B cell (primary cell): Measurements from ENCODE around the gene PDZRN3. TPM values are rescaled to one million over a fixed set of nuclear protein-coding genes. Genes with fewer than 3 reads are reported as not detected.

Source experiments
- ATAC-seq: fragments of 200-7000 bp; cut with Tn5 transposase; one replicate; pipeline ENCODE4 v1.10.0; 2021; ENCODE audit warnings: low read depth, mild to moderate bottlenecking, moderate number of reproducible peaks, moderate library complexity
- CTCF ChIA-PET: fragments of 350-600 bp; sonication (Branson Sonifier 250); formaldehyde crosslinking; loops from one replicate; lab custom pipeline; 2021; ENCODE audit warnings: antibody characterized with exemption, inconsistent platforms; lab: Charles Lee
- POLR2A ChIA-PET: fragments of 350-600 bp; sonication (Branson Sonifier 250); formaldehyde crosslinking; loops from one replicate; lab custom pipeline; 2021; ENCODE audit warnings: antibody characterized with exemption; lab: Charles Lee
- DNase-seq: peaks from one replicate; pipeline ENCODE4 v3.0.0; 2013
- H2AFZ ChIP-seq: 2 replicates; pipeline ENCODE4 v1.6.1; 2012; ENCODE audit warnings: mild to moderate bottlenecking, low read depth, low read length; ENCODE audit not compliant: insufficient read depth, poor library complexity, severe bottlenecking
- H3K27ac ChIP-seq, 2 donors: 1 replicate in 1 of 2; 2 replicates in 1 of 2; pipeline ENCODE4 v1.5.1; 2012 to 2013; ENCODE audit warnings: low read length in 2 of 2, mild to moderate bottlenecking in 2 of 2, moderate library complexity in 1 of 2
- H3K27me3 ChIP-seq, 4 experiments: fragments of 200-600 bp in 1 of 4; sonication (generic) in 1 of 4; replicated peaks in 1 of 4; 1 replicate in 2 of 4; 2 replicates in 2 of 4; pipeline versions ENCODE4 v1.6.1 to v1.7.0; 2013 to 2016; ENCODE audit warnings: low read length in 3 of 4, mild to moderate bottlenecking in 2 of 4, mixed read lengths in 1 of 4, moderate library complexity in 1 of 4; ENCODE audit not compliant: insufficient read depth in 4 of 4, control insufficient read depth in 3 of 4; ENCODE audit errors: control extremely low read depth in 1 of 4
- H3K36me3 ChIP-seq, 2 experiments: replicated peaks in 1 of 2; 1 replicate in 1 of 2; 2 replicates in 1 of 2; pipeline versions ENCODE4 v1.6.1 to v1.7.1; 2013; ENCODE audit warnings: low read length in 1 of 2; ENCODE audit not compliant: insufficient read depth in 2 of 2, control insufficient read depth in 1 of 2; ENCODE audit errors: control extremely low read depth in 1 of 2, extremely low read depth in 1 of 2
- H3K4me1 ChIP-seq, 2 donors: fragments of 200-600 bp in 1 of 2; sonication (generic) in 1 of 2; 1 replicate in 1 of 2; 2 replicates in 1 of 2; pipeline versions ENCODE4 v1.5.1 to v1.6.1; 2013 to 2017; ENCODE audit warnings: low read length in 2 of 2; ENCODE audit not compliant: control insufficient read depth in 2 of 2, insufficient read depth in 2 of 2
- H3K4me2 ChIP-seq: replicated peaks from 2 replicates; pipeline ENCODE3; 2012; ENCODE audit warnings: mild to moderate bottlenecking, low read depth, low read length; ENCODE audit not compliant: poor library complexity, severe bottlenecking
- H3K4me3 ChIP-seq, 5 experiments: fragments of 200-600 bp in 1 of 5; sonication (generic) in 1 of 5; 1 replicate in 3 of 5; 2 replicates in 2 of 5; pipeline versions ENCODE4 v1.5.1 to v1.7.0; 2011 to 2016; ENCODE audit warnings: low read length in 4 of 5, mild to moderate bottlenecking in 4 of 5, low read depth in 2 of 5, control low read depth in 1 of 5, moderate library complexity in 1 of 5; ENCODE audit not compliant: insufficient read depth in 1 of 5; ENCODE audit errors: control extremely low read depth in 1 of 5, extremely low read depth in 1 of 5
- H3K79me2 ChIP-seq: fragments of 200-600 bp; sonication (generic); one replicate; pipeline ENCODE4 v1.6.0; 2016; ENCODE audit warnings: low read length; ENCODE audit not compliant: control insufficient read depth, insufficient read depth
- H3K9ac ChIP-seq: fragments of 200-600 bp; sonication (generic); 2 replicates; pipeline ENCODE4 v1.6.1; 2017; ENCODE audit warnings: mild to moderate bottlenecking, low read length, moderate library complexity
- H3K9me3 ChIP-seq, 3 donors: one replicate each; pipeline versions ENCODE4 v1.6.1 to v1.7.1; 2013; ENCODE audit warnings: low read length in 2 of 3; ENCODE audit not compliant: control insufficient read depth in 2 of 3, insufficient read depth in 1 of 3; ENCODE audit errors: control extremely low read depth in 1 of 3
- H4K20me1 ChIP-seq: 2 replicates; pipeline ENCODE4 v1.6.0; 2012; ENCODE audit warnings: mild to moderate bottlenecking, low read length; ENCODE audit not compliant: insufficient read depth, control insufficient read depth, poor library complexity, severe bottlenecking
- H3K27ac Mint-ChIP-seq: one replicate; pipeline ENCODE4 v1.8.0; 2021; ENCODE audit warnings: mixed read lengths
- H3K27me3 Mint-ChIP-seq: one replicate; pipeline ENCODE4 v1.8.0; 2021; ENCODE audit warnings: mixed read lengths
- H3K4me1 Mint-ChIP-seq: one replicate; pipeline ENCODE4 v1.8.0; 2021; ENCODE audit warnings: mixed read lengths
- H3K4me3 Mint-ChIP-seq: one replicate; pipeline ENCODE4 v1.8.0; 2021; ENCODE audit warnings: mixed read lengths
- H3K9me3 Mint-ChIP-seq: one replicate; pipeline ENCODE4 v1.8.0; 2022; ENCODE audit warnings: mixed read lengths; ENCODE audit not compliant: insufficient read depth
- EZH2 ChIP-seq: IDR thresholded peaks from 2 replicates; pipeline ENCODE4 v1.6.1; 2012; ENCODE audit warnings: borderline replicate concordance, low read depth, mild to moderate bottlenecking, moderate library complexity, low read length; ENCODE audit not compliant: insufficient read depth, poor library complexity, severe bottlenecking
- WGBS: methylation state at CpG from one replicate; pipeline ENCODE4 v1.1.5; 2013; ENCODE audit warnings: missing lambda C conversion rate; ENCODE audit not compliant: insufficient coverage; 5-methylcytosine and 5-hydroxymethylcytosine counted together
- intact Hi-C: fragments of 100-400 bp; cut with micrococcal nuclease; formaldehyde crosslinking; loops from one replicate; pipeline ENCODE4 v1.10.0; 2022
- polyA plus RNA-seq: library from polyadenylated mRNA; depleted of rRNA; stranded (reverse); fragments of >200 nt; gene quantifications from 2 replicates; pipeline ENCODE4 v1.2.3, GENCODE V29; 2012
- total RNA-seq, 2 donors: library from RNA; stranded (reverse); fragments of 120-200 nt in 1 of 2; gene quantifications; 1 replicate in 1 of 2; 2 replicates in 1 of 2; pipeline versions ENCODE4 v1.2.3 to v1.2.4, GENCODE V29; 2013 to 2022
- TF ChIP-seq, protein P1 (sequence below): fragments of 200-600 bp; IDR thresholded peaks from one replicate; pipeline ENCODE4 v1.8.0; 2022; ENCODE audit warnings: antibody characterized with exemption, mild to moderate bottlenecking

The PDZRN3 gene
- total and polyA plus RNA-seq, 2 donors (not counting 1 experiment from before 2014, with no cell fraction given) = not detected

GRCh38 chr3:73621388-73621787 is 3.4 kb downstream of the PDZRN3 start:
- H3K4me3 Mint-ChIP-seq = no peak overlapping the region
- WGBS = 48% methylated on average over 2 of the region's 4 CpGs
- Histone ChIP-seq H3K36me3 (no peaks in the 10 kb centered on the region), H2AFZ (no peak overlapping the region), H3K9ac (no peak overlapping the region), H3K4me3 (no peak overlapping the region), H4K20me1 (no peaks in the 10 kb centered on the region), H3K4me2 (no peak overlapping the region), H3K27ac (no peak overlapping the region), H3K27me3 (peaks cover 0 to 11% (median 2%) of the 10 kb centered on the region in 4 experiments), H3K9me3 (peaks cover 0 to 6% (median 0%) of the 10 kb centered on the region in 3 donors), H3K4me1 (no peaks in the 10 kb centered on the region), H3K79me2 (no peaks in the 10 kb centered on the region)
- ChIA-PET POLR2A (no interaction called here), CTCF (no interaction called here)
- no peak overlapping the region for H3K27ac Mint-ChIP-seq
- peaks cover 22% of the 10 kb centered on the region for H3K27me3 Mint-ChIP-seq
- intact Hi-C loops = no loop called here
- TF ChIP-seq, protein P1, sequence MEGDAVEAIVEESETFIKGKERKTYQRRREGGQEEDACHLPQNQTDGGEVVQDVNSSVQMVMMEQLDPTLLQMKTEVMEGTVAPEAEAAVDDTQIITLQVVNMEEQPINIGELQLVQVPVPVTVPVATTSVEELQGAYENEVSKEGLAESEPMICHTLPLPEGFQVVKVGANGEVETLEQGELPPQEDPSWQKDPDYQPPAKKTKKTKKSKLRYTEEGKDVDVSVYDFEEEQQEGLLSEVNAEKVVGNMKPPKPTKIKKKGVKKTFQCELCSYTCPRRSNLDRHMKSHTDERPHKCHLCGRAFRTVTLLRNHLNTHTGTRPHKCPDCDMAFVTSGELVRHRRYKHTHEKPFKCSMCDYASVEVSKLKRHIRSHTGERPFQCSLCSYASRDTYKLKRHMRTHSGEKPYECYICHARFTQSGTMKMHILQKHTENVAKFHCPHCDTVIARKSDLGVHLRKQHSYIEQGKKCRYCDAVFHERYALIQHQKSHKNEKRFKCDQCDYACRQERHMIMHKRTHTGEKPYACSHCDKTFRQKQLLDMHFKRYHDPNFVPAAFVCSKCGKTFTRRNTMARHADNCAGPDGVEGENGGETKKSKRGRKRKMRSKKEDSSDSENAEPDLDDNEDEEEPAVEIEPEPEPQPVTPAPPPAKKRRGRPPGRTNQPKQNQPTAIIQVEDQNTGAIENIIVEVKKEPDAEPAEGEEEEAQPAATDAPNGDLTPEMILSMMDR = no peak
- TF ChIP-seq EZH2 = no peak
- ATAC-seq = no peak
- DNase-seq = no peak
- H3K9me3 Mint-ChIP-seq = no peaks in the 10 kb centered on the region
- H3K4me1 Mint-ChIP-seq = no peaks in the 10 kb centered on the region

GRCh38 chr3:73618461-73618860 is 6.3 kb downstream of the PDZRN3 start:
- no peak for DNase-seq
- H3K27me3 Mint-ChIP-seq = peaks cover 8% of the 10 kb centered on the region
- H3K4me1 Mint-ChIP-seq = no peaks in the 10 kb centered on the region
- H3K9me3 ChIP-seq = no peaks in the 10 kb centered on the region
- no peaks in the 10 kb centered on the region for H3K79me2 ChIP-seq
- 100% methylated on average over 2 of the region's 2 CpGs for WGBS
- H3K27ac ChIP-seq = no peak overlapping the region
- H3K27me3 ChIP-seq = peaks cover 0 to 6% (median 0%) of the 10 kb centered on the region in 4 experiments
- no peak overlapping the region for H3K4me3 Mint-ChIP-seq
- no peaks in the 10 kb centered on the region for H3K36me3 ChIP-seq
- ChIA-PET CTCF (no interaction called here), POLR2A (no interaction called here)
- H4K20me1 ChIP-seq = no peaks in the 10 kb centered on the region
- intact Hi-C loops = no loop called here
- H3K4me1 ChIP-seq = no peaks in the 10 kb centered on the region
- no peaks in the 10 kb centered on the region for H3K9me3 Mint-ChIP-seq
- no peak overlapping the region for H3K4me3 ChIP-seq
- TF ChIP-seq EZH2 = no peak
- TF ChIP-seq, protein P1 = no peak
- no peak overlapping the region for H3K9ac ChIP-seq
- no peak overlapping the region for H3K4me2 ChIP-seq
- no peak overlapping the region for H3K27ac Mint-ChIP-seq
- H2AFZ ChIP-seq = no peak overlapping the region
- no peak for ATAC-seq
